ENCODE measurements around the gene GALNT7. TPM values are rescaled to one million over a fixed set of nuclear protein-coding genes. Genes with fewer than 3 reads are reported as not detected.

GALNT7 gene
- total RNA-seq, 4 donors from 2014 or later, result 7.6 to 11.4 (median 9.5) TPM

- no peak for ATAC-seq (ENCODE audit: low FRiP score)
- DNase-seq (ENCODE audit: low spot score), result no peak
- no peak for TF ChIP-seq CTCF (IDR thresholded peaks at IDR 0.05)
Observed at GRCh38 chr4:173317004-173317403, 148.4 kb downstream of the GALNT7 start.

GRCh38 chr4:173318240-173318639 is 149.6 kb downstream of the GALNT7 start:
- TF ChIP-seq CTCF (IDR thresholded peaks at IDR 0.05), result no peak
- no peak for DNase-seq (ENCODE audit: low spot score)
- ATAC-seq (ENCODE audit: low FRiP score), result no peak

- TF ChIP-seq CTCF (IDR thresholded peaks at IDR 0.05), result no peak
- ATAC-seq (ENCODE audit: low FRiP score), result no peak
Observed at GRCh38 chr4:173318648-173319211, 150.1 kb downstream of the GALNT7 start.

GRCh38 chr4:173319696-173320095 is 151.1 kb downstream of the GALNT7 start:
- no peak for TF ChIP-seq CTCF (IDR thresholded peaks at IDR 0.05)
- DNase-seq (ENCODE audit: low spot score), result no peak
- no peak for ATAC-seq (ENCODE audit: low FRiP score)

More at GRCh38 chr4:173318648-173319211, 150.1 kb downstream of the GALNT7 start:
- DNase-seq (ENCODE audit: low spot score), result no peak

GRCh38 chr4:173325007-173325736 is 156.6 kb downstream of the GALNT7 start:
- TF ChIP-seq CTCF (IDR thresholded peaks at IDR 0.05), result no peak
- no peak for ATAC-seq (ENCODE audit: low FRiP score)
- DNase-seq (ENCODE audit: low spot score), result no peak

- no peak for ATAC-seq (ENCODE audit: low FRiP score)
- DNase-seq (ENCODE audit: low spot score), result no peak
- TF ChIP-seq CTCF (IDR thresholded peaks at IDR 0.05), result no peak
Observed at GRCh38 chr4:173328236-173328901, 159.8 kb downstream of the GALNT7 start.
